H1 (cell line): ENCODE data around the gene NUP50. TPM values are rescaled to one million over a fixed set of nuclear protein-coding genes. Genes with fewer than 3 reads are reported as not detected.
A peak's percentile ranks its signal among the peaks of the same experiment; 100 is the strongest.

Source experiments
- CTCF ChIA-PET: fragments of 300-600 bp; sonication (Branson Sonifier 250); formaldehyde crosslinking; loops from one replicate; lab custom pipeline; 2021; ENCODE audit not compliant: partially characterized antibody; lab: Charles Lee
- POLR2A ChIA-PET: fragments of 300-600 bp; sonication (Branson Sonifier 250); formaldehyde crosslinking; loops from one replicate; lab custom pipeline; 2021; ENCODE audit warnings: inconsistent platforms; ENCODE audit not compliant: partially characterized antibody; lab: Charles Lee
- DNase-seq, 2 experiments: peaks; one replicate each; pipeline versions ENCODE4 v3.0.0 to v3.0.0-alpha.2; 2010 to 2022; ENCODE audit warnings: low spot score in 2 of 2, low read depth in 1 of 2, mixed read lengths in 1 of 2
- FAIRE-seq: peaks from 2 replicates; lab custom pipeline; 2011; peaks lifted over from hg19 to GRCh38; lab: Jason Lieb, UNC
- H2AFZ ChIP-seq: 2 replicates; pipeline ENCODE4 v1.8.1; 2012; ENCODE audit warnings: low read length, inconsistent platforms
- H2AK5ac ChIP-seq: 2 replicates; pipeline ENCODE4 v1.6.1; 2013; ENCODE audit warnings: low read depth, low read length
- H2BK120ac ChIP-seq: replicated peaks from 2 replicates; pipeline ENCODE3; 2013; ENCODE audit warnings: low read depth, low read length, inconsistent platforms
- H2BK12ac ChIP-seq: 2 replicates; pipeline ENCODE4 v1.6.1; 2013; ENCODE audit warnings: low read depth, low read length
- H2BK15ac ChIP-seq: 2 replicates; pipeline ENCODE4 v1.6.1; 2013; ENCODE audit warnings: low read length
- H2BK20ac ChIP-seq: 2 replicates; pipeline ENCODE4 v1.6.1; 2013; ENCODE audit warnings: low read length
- H2BK5ac ChIP-seq: 2 replicates; pipeline ENCODE4 v1.6.1; 2013; ENCODE audit warnings: low read depth, low read length
- H3K14ac ChIP-seq: 2 replicates; pipeline ENCODE4 v1.6.1; 2013; ENCODE audit warnings: inconsistent platforms; ENCODE audit not compliant: insufficient read length
- H3K18ac ChIP-seq: 2 replicates; pipeline ENCODE4 v1.6.1; 2013; ENCODE audit warnings: low read length; ENCODE audit errors: extremely low read depth
- H3K23ac ChIP-seq: 2 replicates; pipeline ENCODE4 v1.6.1; 2013; ENCODE audit warnings: inconsistent platforms; ENCODE audit not compliant: insufficient read length
- H3K23me2 ChIP-seq: 2 replicates; pipeline ENCODE4 v1.6.1; 2013; ENCODE audit warnings: low read depth, low read length
- H3K27ac ChIP-seq: 2 replicates; pipeline ENCODE4 v1.6.1; 2011; ENCODE audit warnings: low read depth, low read length, inconsistent platforms
- H3K27me3 ChIP-seq, 4 experiments: replicated peaks in 1 of 4; 1 replicate in 1 of 4; 2 replicates in 3 of 4; pipeline versions ENCODE4 v1.6.1 to v1.8.1; 2011 to 2013; ENCODE audit warnings: low read length in 3 of 4, mild to moderate bottlenecking in 3 of 4, inconsistent platforms in 2 of 4, mixed read lengths in 2 of 4, moderate library complexity in 1 of 4; ENCODE audit not compliant: control insufficient read depth in 3 of 4, insufficient read depth in 3 of 4; ENCODE audit errors: extremely low read depth in 1 of 4
- H3K36me3 ChIP-seq, 4 experiments: 2 replicates each; pipeline versions ENCODE4 v1.6.1 to v1.8.1; 2011 to 2013; ENCODE audit warnings: mild to moderate bottlenecking in 4 of 4, low read length in 3 of 4, moderate library complexity in 2 of 4, control low read depth in 1 of 4, inconsistent platforms in 1 of 4; ENCODE audit not compliant: insufficient read depth in 4 of 4, control insufficient read depth in 2 of 4
- H3K4ac ChIP-seq: replicated peaks from 2 replicates; pipeline ENCODE3; 2013; ENCODE audit warnings: low read length, low read depth, mixed read lengths, inconsistent platforms; ENCODE audit not compliant: insufficient read length
- H3K4me1 ChIP-seq, 4 experiments: replicated peaks in 1 of 4; 1 replicate in 1 of 4; 2 replicates in 3 of 4; pipeline versions ENCODE4 v1.6.1 to v1.8.1; 2011 to 2013; ENCODE audit warnings: low read length in 3 of 4, inconsistent platforms in 2 of 4, mixed read lengths in 1 of 4; ENCODE audit not compliant: insufficient read depth in 4 of 4, control insufficient read depth in 3 of 4
- H3K4me2 ChIP-seq, 2 experiments: 2 replicates each; pipeline versions ENCODE4 v1.6.1 to v1.8.1; 2011 to 2013; ENCODE audit warnings: low read depth in 2 of 2, low read length in 2 of 2, control low read depth in 1 of 2, inconsistent platforms in 1 of 2, mild to moderate bottlenecking in 1 of 2; ENCODE audit not compliant: insufficient read depth in 1 of 2
- H3K4me3 ChIP-seq, 4 experiments: fragments of 200-600, 300-600 bp in 1 of 4; sonication (generic), shearing (Covaris generic), sonication (Bioruptor Twin) in 1 of 4; 2 replicates each; pipeline versions ENCODE4 v1.5.1 to v1.8.1; 2011 to 2016; ENCODE audit warnings: low read length in 4 of 4, low read depth in 3 of 4, control low read depth in 2 of 4, inconsistent platforms in 2 of 4, mild to moderate bottlenecking in 2 of 4, mixed read lengths in 1 of 4, moderate library complexity in 1 of 4; ENCODE audit not compliant: insufficient read depth in 2 of 4; ENCODE audit errors: extremely low read depth in 1 of 4
- H3K56ac ChIP-seq: replicated peaks from 2 replicates; pipeline ENCODE3; 2013; ENCODE audit warnings: low read depth, mild to moderate bottlenecking, mixed read lengths, low read length, inconsistent platforms; ENCODE audit not compliant: insufficient read length
- H3K79me1 ChIP-seq: 2 replicates; pipeline ENCODE4 v1.6.1; 2013; ENCODE audit warnings: low read depth, low read length, control low read depth
- H3K79me2 ChIP-seq, 2 experiments: 2 replicates each; pipeline versions ENCODE4 v1.6.1 to v1.8.1; 2012 to 2013; ENCODE audit warnings: low read length in 2 of 2, mild to moderate bottlenecking in 2 of 2, inconsistent platforms in 1 of 2; ENCODE audit not compliant: insufficient read depth in 2 of 2, control insufficient read depth in 1 of 2
- H3K9ac ChIP-seq, 4 experiments: replicated peaks in 1 of 4; 1 replicate in 1 of 4; 2 replicates in 3 of 4; pipeline versions ENCODE4 v1.6.1 to v1.8.1; 2011 to 2013; ENCODE audit warnings: low read depth in 3 of 4, low read length in 3 of 4, control low read depth in 2 of 4, mild to moderate bottlenecking in 2 of 4, moderate library complexity in 2 of 4, inconsistent platforms in 1 of 4; ENCODE audit errors: extremely low read depth in 1 of 4
- H3K9me3 ChIP-seq, 2 experiments: 2 replicates each; pipeline versions ENCODE4 v1.6.1 to v1.8.1; 2012 to 2013; ENCODE audit warnings: mild to moderate bottlenecking in 2 of 2, moderate library complexity in 2 of 2, control low read depth in 1 of 2, inconsistent platforms in 1 of 2, low read depth in 1 of 2, low read length in 1 of 2, mixed read lengths in 1 of 2; ENCODE audit not compliant: insufficient read depth in 2 of 2
- H4K20me1 ChIP-seq, 2 experiments: replicated peaks in 1 of 2; 2 replicates each; pipeline versions ENCODE3 to v1.8.1; 2011 to 2013; ENCODE audit warnings: inconsistent platforms in 2 of 2, low read length in 2 of 2, mild to moderate bottlenecking in 1 of 2; ENCODE audit not compliant: insufficient read depth in 2 of 2, control insufficient read depth in 1 of 2
- H4K5ac ChIP-seq: 2 replicates; pipeline ENCODE4 v1.6.1; 2013; ENCODE audit warnings: low read length, low read depth, mixed read lengths, inconsistent platforms; ENCODE audit not compliant: insufficient read length
- H4K8ac ChIP-seq: 2 replicates; pipeline ENCODE4 v1.8.0; 2013; ENCODE audit warnings: mild to moderate bottlenecking, moderate library complexity, low read length, inconsistent platforms; ENCODE audit not compliant: insufficient read depth; ENCODE audit errors: extremely low read depth
- H4K91ac ChIP-seq: replicated peaks from 2 replicates; pipeline ENCODE3; 2013; ENCODE audit warnings: low read length, mixed read lengths, inconsistent platforms; ENCODE audit not compliant: insufficient read length
- SP1 ChIP-seq: IDR thresholded peaks from 2 replicates; pipeline ENCODE4 v1.6.1; 2011; ENCODE audit warnings: low read depth, low read length
- SUZ12 ChIP-seq: fragments of 200-600 bp; sonication (generic); IDR thresholded peaks from 2 replicates; pipeline ENCODE4 v1.6.1; 2012; ENCODE audit warnings: mild to moderate bottlenecking, inconsistent platforms, low read length, moderate library complexity, mixed read lengths
- TBP ChIP-seq: IDR thresholded peaks from 2 replicates; pipeline ENCODE4 v1.6.1; 2011; ENCODE audit warnings: low read depth, low read length, improper control_type of control experiment
- WGBS, 2 experiments: shearing (Covaris generic) in 1 of 2; methylation state at CpG; one replicate each; pipeline versions ENCODE4 v1.1.6 to v1.1.7; 2013 to 2015; ENCODE audit warnings: low lambda C conversion rate in 2 of 2, mixed read lengths in 2 of 2, inconsistent platforms in 1 of 2, low coverage in 1 of 2, missing lambda C conversion rate in 1 of 2; ENCODE audit not compliant: insufficient replicate concordance in 2 of 2, insufficient coverage in 1 of 2, insufficient read length in 1 of 2; ENCODE audit errors: extremely low coverage in 1 of 2, missing lambda C conversion rate in 1 of 2; 5-methylcytosine and 5-hydroxymethylcytosine counted together
- polyA plus RNA-seq, 7 experiments: library from polyadenylated mRNA; depleted of rRNA in 3 of 7; stranded (reverse) in 5 of 7; unstranded in 2 of 7; fragments of >200 nt in 5 of 7; fragments of 200-250 nt in 2 of 7; gene quantifications; 1 replicate in 5 of 7; 2 replicates in 1 of 7; 4 replicates in 1 of 7; pipeline versions ENCODE4 v1.2.1 to v1.2.3, GENCODE V29; 2011 to 2013; ENCODE audit warnings: missing spikeins in 2 of 7, mixed read lengths in 2 of 7
- total RNA-seq: library from RNA; stranded (reverse); fragmentation: NEBNext Ultra II Directional; extraction: Animal tissue kit (Norgen Biotek cat#: 25700); gene quantifications from 2 replicates; pipeline ENCODE4 v1.2.1, GENCODE V29; 2021
- TF ChIP-seq, protein P1 (sequence below), 3 experiments: IDR thresholded peaks; 1 replicate in 2 of 3; 2 replicates in 1 of 3; pipeline versions ENCODE4 v1.5.1 to v1.6.1; 2011; ENCODE audit warnings: low read length in 3 of 3, mild to moderate bottlenecking in 3 of 3, inconsistent platforms in 2 of 3, low read depth in 1 of 3, moderate library complexity in 1 of 3; ENCODE audit not compliant: insufficient read depth in 1 of 3; ENCODE audit errors: control extremely low read depth in 1 of 3
- TF ChIP-seq, protein P2 (sequence below): IDR thresholded peaks from 2 replicates; pipeline ENCODE4 v1.6.1; 2011; ENCODE audit warnings: low read length, improper control_type of control experiment

The NUP50 gene
- total and polyA plus RNA-seq, 2 of the 8 experiments (the other 6 are each of a cell fraction or from before 2014, with no cell fraction given): 20.0 to 112 TPM

- TF ChIP-seq SP1 (no peak), SUZ12 (no peak), TBP (no peak)
- TF ChIP-seq, protein P1, sequence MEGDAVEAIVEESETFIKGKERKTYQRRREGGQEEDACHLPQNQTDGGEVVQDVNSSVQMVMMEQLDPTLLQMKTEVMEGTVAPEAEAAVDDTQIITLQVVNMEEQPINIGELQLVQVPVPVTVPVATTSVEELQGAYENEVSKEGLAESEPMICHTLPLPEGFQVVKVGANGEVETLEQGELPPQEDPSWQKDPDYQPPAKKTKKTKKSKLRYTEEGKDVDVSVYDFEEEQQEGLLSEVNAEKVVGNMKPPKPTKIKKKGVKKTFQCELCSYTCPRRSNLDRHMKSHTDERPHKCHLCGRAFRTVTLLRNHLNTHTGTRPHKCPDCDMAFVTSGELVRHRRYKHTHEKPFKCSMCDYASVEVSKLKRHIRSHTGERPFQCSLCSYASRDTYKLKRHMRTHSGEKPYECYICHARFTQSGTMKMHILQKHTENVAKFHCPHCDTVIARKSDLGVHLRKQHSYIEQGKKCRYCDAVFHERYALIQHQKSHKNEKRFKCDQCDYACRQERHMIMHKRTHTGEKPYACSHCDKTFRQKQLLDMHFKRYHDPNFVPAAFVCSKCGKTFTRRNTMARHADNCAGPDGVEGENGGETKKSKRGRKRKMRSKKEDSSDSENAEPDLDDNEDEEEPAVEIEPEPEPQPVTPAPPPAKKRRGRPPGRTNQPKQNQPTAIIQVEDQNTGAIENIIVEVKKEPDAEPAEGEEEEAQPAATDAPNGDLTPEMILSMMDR (IDR thresholded peaks at IDR 0.05; ENCODE audit: control extremely low read depth in 1 of 3, insufficient read depth in 1 of 3, low read depth in 1 of 3, low read length in 3 of 3): no peak
- TF ChIP-seq, protein P2, sequence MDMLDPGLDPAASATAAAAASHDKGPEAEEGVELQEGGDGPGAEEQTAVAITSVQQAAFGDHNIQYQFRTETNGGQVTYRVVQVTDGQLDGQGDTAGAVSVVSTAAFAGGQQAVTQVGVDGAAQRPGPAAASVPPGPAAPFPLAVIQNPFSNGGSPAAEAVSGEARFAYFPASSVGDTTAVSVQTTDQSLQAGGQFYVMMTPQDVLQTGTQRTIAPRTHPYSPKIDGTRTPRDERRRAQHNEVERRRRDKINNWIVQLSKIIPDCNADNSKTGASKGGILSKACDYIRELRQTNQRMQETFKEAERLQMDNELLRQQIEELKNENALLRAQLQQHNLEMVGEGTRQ: 0 out of 2 replicates have a peak, but pooled peaks have one; percentile 40
- H3K4me1 ChIP-seq: peaks cover 0 to 23% (median 8%) of the 10 kb centered on the region in 4 experiments; a peak in 6 of 7 replicates
- H3K9me3 ChIP-seq: no peaks in the 10 kb centered on the region
- H3K27me3 ChIP-seq: no peaks in the 10 kb centered on the region
- WGBS, 2 experiments: 75% methylated on average over 10 of the region's 10 CpGs; no CpG with 5 or more reads in 1 of the 2 experiments
- FAIRE-seq (no peak), DNase-seq (no peak)
- no peak overlapping the region for H3K4me3 ChIP-seq
- no peak overlapping the region for H4K91ac ChIP-seq
- H4K20me1 ChIP-seq: peaks cover 7 to 19% of the 10 kb centered on the region in 2 experiments
- no peak overlapping the region for H3K18ac ChIP-seq
- H3K14ac ChIP-seq: no peak overlapping the region
- 0 out of 4 replicates have a peak, but pooled peaks cover 0 to 3% of the 10 kb centered on the region in 2 experiments for H3K79me2 ChIP-seq
- no peaks in the 10 kb centered on the region for H3K23me2 ChIP-seq
- H2BK120ac ChIP-seq: no peak overlapping the region
- no peak overlapping the region for H4K8ac ChIP-seq
- no peak overlapping the region for H3K4ac ChIP-seq
- CTCF ChIA-PET: interaction anchor here (0.6 to 4.4 kb wide), 37 partner anchors 9 to 1514 kb away, joined by 3 to 25 read pairs (median 4); no protein-coding TSS in a partner anchor
- H3K27ac ChIP-seq: no peak overlapping the region
- H3K79me1 ChIP-seq: peaks cover 3% of the 10 kb centered on the region
- no peak overlapping the region for H2BK12ac ChIP-seq
- H3K56ac ChIP-seq: no peak overlapping the region
- H3K23ac ChIP-seq: no peak overlapping the region
- H2BK5ac ChIP-seq: no peak overlapping the region
- H4K5ac ChIP-seq: no peak overlapping the region
- POLR2A ChIA-PET: interaction anchor here (1.0 kb wide), 1 partner anchor 18 kb away, joined by 3 read pairs; no protein-coding TSS in a partner anchor
- no peak overlapping the region for H2BK20ac ChIP-seq
- H2AFZ ChIP-seq: no peak overlapping the region
- no peak overlapping the region for H2AK5ac ChIP-seq
- H2BK15ac ChIP-seq: no peak overlapping the region
- H3K9ac ChIP-seq: no peak overlapping the region
- no peaks in the 10 kb centered on the region for H3K36me3 ChIP-seq
- H3K4me2 ChIP-seq: no peak overlapping the region
Observed at GRCh38 chr22:45208696-45208992, 44.9 kb downstream of the NUP50 start.
